ENCODE results near the gene KRTAP19-7.

The KRTAP19-7 gene, protein sequence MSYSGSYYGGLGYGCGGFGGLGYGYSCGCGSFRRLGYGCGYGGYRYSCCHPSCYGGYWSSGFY

DNA sequence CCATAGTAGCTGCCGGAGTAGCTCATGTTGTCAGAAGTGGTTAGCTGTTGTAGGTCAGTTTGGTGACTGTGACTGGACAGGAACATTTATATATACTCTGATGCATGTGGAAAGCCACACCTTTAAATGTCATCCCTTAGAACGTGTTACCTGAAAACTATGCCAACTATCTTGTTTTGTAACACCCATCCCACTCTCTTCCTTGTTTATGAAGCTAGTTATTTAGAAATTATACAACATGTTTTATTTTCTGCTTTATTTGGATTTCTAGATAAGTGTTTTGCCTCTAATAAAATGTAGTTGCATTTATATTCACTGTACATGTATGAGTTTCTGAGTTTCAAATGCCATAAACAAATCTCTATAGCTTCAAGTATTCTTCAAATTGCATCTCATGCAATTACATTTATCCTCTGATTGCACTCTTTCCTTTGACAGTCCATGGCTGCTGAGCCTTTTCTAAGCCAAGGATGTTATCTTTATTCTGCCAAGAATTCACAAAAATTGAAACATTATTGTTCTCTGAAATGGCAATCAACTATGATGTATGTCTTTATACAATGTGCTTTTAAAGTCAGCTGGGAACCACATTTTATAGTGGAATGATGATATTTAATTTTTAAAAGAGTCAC lies at the start of gene KRTAP19-7:
Gene KRTAP19-7, minus strand, starts transcription at position 51 of the 632 bp plus-strand sequence. Its CDS starts 25 bp downstream, at position 26.
- in situ Hi-C loops (cut with MboI; ENCODE audit: low sequenced_read_pairs): no loop called here

DNA sequence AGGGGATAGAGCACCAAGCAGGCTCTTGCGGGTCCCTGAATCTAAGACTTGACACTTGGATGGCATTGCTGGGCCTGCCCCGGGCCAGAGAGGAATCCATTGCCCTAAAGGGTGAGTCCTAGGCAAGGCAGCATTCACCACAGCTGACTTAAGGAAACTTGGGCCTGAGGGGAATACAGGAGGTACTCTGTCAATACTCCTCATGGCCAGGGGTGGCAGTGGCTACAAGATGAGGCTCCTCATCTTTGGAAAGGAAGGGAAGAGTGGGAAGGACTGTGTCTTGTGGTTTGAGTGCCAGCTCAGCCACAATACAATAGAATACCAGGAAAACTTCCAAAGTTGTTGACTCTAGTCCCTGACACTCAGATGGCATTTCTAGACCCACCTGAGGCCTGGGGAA lies 44.9 kb upstream of the KRTAP19-7 start:
- in situ Hi-C loops (cut with MboI; ENCODE audit: low sequenced_read_pairs): no loop called here

DNA sequence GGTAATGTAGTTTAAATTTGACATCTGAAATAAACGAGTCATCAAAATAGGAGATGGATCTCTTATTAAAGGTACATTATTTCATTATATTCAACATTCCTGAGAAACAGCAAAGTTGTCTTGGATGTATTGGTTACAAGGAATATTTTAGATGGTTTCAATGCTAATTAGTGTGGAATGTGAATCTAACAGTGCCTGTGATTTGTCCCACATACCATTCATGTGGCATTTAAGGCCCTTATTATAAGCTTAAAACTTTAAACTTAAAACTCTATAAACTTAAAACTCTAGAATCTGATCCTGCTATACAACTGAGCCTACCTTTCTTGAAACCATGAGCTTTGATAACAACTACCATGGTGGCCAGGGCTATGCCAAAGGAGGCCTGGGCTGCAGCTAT lies 39.7 kb upstream of the KRTAP19-7 start, which contains the start of gene KRTAP22-1:
Gene KRTAP22-1, plus strand, starts transcription at position 301 of the 400 bp plus-strand sequence.
- in situ Hi-C loops (cut with MboI; ENCODE audit: low sequenced_read_pairs): no loop called here

DNA sequence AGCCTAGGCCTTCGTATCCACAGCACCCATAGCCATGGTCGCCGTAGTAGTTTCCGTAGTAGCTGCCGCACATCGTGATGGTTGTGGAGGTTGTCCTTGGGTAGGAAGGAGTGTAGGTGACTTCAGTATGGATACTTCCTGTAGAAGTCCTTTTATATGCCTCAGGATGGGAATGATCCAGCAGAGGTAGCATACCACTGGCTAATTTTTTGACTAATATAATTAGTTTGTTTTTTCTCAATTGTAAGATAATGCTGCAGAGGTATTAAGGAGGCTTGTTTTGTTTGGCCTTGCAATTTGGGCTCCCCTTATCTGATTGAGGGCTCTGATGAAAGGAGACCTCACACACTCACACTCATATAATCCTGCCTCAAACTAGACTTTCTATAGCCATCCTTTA lies 37.7 kb upstream of the KRTAP19-7 start, which contains the start of gene KRTAP6-2:
Gene KRTAP6-2, minus strand, starts transcription at position 101 of the 400 bp plus-strand sequence. Its CDS starts 28 bp downstream, at position 73.
- in situ Hi-C loops (cut with MboI; ENCODE audit: low sequenced_read_pairs): no loop called here

DNA sequence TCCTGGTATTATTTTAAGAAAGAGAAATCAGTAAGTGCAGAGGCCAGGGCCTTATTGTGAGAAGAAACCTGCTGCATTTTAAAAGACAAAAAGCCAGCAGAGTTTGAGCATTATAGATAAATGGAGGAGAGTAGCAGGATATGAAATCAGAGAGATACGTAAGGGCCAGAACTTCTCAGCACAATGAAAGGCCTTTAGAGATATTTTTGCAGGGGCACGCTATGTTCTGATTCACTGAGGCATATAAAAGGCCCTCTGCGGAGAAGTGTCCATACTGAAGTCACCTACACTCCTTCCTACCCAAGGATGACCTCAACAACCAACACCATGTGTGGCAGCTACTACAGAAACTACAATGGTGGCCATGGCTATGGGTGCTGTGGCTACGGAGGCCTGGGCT lies 31.0 kb upstream of the KRTAP19-7 start, which contains the start of gene KRTAP6-3:
Gene KRTAP6-3, plus strand, starts transcription at position 301 of the 400 bp plus-strand sequence. Its CDS starts 6 bp downstream, at position 307.
- in situ Hi-C loops (cut with MboI; ENCODE audit: low sequenced_read_pairs): no loop called here

DNA sequence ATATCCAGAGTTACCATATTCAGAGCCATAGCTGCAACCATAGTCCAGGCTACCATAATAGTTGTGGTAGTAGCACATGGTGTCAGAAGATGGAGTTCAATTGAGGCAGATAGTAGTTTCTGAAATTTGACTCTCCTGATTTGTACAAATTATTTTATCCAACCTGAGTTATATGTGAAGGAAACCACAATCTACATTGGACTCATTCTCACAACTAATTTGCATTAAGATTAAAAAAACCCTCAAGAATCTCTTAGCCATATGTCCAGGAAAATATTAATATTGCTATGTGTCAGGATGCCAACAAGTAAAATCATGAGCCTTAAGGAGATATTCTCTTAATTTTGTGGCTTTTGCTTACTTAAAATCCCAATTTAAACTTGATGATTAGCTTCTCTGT lies 29.2 kb upstream of the KRTAP19-7 start, which contains the start of gene KRTAP22-2:
Gene KRTAP22-2, minus strand, starts transcription at position 101 of the 400 bp plus-strand sequence.
- in situ Hi-C loops (cut with MboI; ENCODE audit: low sequenced_read_pairs): no loop called here

DNA sequence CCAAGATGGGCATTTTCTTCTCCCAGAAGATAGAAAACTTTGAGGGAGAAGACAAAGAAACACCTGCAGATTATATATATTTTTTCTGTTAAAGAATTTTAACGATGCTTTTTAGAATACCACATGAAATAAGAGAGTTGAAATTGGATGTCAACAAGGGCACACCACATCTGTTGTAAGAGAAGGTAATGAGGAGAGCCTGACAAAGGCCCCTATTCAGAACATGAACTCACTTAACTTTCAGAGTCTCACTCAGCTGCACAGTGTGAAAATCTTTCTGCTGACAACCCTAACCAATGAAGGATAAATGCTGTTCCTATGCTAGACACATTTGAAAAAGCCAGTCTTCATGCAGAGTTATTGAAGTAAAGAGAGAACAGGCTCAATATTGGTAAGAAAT lies 21.8 kb upstream of the KRTAP19-7 start:
- in situ Hi-C loops (cut with MboI; ENCODE audit: low sequenced_read_pairs): no loop called here

DNA sequence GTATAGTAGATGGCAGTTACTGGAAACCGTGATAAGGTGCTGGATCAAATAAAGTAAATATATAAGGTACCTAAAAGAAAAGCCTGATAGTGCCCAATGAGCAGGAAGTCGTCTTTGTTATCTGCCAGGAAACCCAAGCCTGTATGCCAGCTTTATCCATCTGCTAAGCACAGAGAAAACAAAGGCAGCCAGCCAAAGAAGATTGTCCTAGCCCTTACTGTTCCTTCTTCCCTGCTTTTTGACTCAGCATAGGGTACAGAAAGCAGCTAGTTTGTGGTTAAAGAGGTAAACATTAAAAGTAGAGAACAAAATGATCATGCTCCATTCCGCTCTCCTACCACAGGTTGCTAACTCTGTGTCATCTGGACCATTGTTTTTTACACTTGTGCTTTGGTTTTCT lies 19.0 kb upstream of the KRTAP19-7 start:
- in situ Hi-C loops (cut with MboI; ENCODE audit: low sequenced_read_pairs): no loop called here

DNA sequence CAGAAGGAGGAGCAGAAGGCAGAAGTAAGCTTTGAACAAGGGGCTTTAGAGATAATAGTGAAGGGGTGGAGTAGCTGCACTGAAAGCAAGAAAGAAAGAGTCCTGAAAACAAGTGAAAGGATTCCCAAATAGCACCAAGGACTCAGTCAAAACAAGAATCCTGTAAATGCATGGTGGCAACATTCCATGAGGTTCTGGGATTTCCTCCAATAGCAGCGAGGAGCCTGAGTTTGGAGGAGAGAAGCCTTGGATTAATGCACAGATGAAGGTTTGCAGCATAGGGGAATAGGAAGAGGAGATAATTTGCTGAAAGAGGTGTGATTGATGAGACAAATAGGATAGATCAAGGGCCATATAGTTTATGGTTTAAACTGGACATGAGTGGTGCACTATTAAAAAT lies 18.2 kb upstream of the KRTAP19-7 start:
- in situ Hi-C loops (cut with MboI; ENCODE audit: low sequenced_read_pairs): no loop called here

DNA sequence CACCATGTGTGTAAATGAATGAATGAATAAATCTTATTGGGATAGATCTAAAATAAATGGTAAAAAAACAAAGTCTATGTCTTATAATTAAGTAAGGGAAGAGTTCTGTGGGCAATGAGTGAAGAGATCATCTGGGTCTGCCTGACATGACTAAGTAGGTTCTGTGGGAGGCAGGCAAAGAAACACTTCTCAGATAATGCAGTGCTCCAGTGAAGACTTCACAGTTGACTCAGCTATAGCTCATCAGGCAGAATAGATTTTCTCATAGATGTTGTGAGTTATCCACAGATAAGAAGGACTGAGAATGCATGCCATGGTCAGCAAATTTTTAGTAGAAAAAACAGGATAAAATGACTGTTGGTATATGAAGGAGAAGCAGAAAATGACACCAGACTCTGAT lies 16.7 kb upstream of the KRTAP19-7 start:
- in situ Hi-C loops (cut with MboI; ENCODE audit: low sequenced_read_pairs): no loop called here

DNA sequence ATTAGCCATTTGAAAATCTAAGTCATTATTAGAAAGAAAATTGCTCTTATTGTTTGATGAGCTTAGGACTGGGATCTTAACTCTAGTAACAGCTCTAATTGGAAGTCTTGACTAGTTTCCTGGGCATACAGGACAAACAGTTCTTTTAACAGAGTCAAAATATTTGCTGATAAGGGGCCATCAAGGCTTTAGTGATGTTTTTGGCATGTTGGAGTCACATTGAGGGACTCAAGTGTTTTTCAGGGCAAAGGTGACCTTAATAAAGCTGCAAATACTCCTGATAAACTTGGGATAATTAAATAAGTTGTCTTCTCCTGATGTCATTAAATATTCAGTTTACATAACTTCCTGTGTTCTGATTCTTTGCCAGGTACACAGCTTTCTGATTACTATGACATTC lies 6.5 kb upstream of the KRTAP19-7 start:
- in situ Hi-C loops (cut with MboI; ENCODE audit: low sequenced_read_pairs): no loop called here

DNA sequence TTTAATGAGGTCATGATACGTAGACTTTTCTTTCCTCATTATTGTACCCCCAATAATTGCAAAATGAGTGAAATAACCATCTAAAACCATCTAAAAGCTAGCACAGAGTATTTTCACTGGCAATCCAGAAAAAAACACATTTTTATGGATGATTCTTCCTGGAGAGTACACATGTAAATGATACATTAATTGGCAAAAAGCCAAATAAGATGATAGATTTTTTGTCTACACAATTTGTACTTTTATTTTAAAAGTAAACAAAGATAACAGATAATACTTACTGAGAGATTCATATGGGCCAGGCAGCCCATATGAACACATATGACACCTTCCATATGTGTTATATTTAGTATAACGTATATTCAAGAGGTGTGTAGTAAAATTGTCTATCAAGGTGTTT lies 2.5 kb upstream of the KRTAP19-7 start:
- in situ Hi-C loops (cut with MboI; ENCODE audit: low sequenced_read_pairs): no loop called here

DNA sequence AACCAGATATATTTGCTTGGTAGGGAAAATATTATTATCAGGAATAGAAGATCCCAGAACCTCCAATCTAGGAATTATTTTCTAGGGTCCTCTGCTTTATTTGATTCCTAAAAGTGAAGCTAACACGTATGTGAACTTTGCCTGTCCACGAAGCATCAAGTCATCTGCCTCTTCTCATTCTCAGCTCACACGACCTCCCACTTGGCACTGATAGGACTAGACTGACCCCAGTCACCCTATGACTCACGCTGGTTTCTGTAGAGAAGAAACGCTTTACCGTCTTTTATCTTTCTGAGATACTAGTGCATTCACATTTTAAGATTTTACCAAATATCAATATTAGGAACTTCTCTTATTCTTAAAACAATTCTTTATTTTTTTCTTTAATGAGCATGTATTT lies 2.0 kb upstream of the KRTAP19-7 start:
- in situ Hi-C loops (cut with MboI; ENCODE audit: low sequenced_read_pairs): no loop called here

DNA sequence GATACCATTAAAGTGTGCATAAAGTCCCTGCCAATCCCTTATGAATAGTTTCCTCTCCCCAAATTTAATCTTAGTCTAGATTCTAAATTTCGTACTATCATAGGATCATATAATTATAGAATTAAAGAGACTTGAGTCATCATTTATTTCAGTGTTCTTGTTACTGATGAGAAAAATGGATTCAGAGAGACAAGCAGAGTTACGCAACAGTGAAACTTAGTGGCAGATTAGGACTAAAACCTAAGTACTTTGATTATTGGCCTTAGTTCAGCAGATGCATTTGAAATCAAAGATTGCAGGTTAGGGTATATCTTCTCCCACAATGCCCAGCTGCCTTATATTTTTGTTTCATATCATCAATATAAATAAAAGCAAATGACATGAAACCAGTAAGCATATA lies 843 bp upstream of the KRTAP19-7 start:
- in situ Hi-C loops (cut with MboI; ENCODE audit: low sequenced_read_pairs): no loop called here

DNA sequence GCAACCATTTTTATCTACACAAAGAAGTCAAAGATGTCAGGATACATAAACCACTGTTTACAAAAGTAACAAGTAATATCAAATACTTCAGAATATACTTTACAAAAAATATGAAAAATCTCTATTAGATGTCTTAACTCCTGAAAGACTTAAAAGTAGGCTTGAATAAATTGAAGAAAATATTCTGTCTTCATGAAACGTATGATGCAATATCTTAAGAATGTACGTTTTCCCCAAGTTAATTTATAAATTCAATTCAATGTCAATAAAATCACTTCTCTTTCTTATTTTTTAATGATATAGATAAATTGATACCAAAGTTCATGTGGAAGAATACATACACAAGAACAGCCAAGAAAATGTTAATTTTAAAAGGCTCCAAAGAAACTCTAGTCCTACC lies 6.0 kb downstream of the KRTAP19-7 start:
- in situ Hi-C loops (cut with MboI; ENCODE audit: low sequenced_read_pairs): no loop called here

DNA sequence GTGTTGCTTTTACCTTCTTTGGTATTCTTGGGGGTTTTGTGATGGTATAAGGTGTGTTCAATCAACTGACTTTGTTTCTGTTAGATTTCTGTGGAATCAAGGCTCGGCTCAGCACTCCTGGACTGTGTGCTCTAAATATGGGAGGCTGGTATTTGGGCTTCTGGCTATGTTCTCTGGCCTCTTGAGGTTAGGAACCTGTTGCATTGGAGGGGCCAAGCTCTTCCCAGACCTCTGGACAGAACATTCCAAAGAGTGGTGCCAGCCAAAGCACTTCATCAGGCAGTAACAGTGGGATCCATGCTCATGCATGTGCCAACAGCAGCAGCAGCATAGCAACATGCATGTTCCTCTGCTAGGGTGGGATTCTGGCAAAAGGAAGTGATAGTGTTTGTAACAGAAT lies 8.3 kb downstream of the KRTAP19-7 start:
- in situ Hi-C loops (cut with MboI; ENCODE audit: low sequenced_read_pairs): no loop called here

DNA sequence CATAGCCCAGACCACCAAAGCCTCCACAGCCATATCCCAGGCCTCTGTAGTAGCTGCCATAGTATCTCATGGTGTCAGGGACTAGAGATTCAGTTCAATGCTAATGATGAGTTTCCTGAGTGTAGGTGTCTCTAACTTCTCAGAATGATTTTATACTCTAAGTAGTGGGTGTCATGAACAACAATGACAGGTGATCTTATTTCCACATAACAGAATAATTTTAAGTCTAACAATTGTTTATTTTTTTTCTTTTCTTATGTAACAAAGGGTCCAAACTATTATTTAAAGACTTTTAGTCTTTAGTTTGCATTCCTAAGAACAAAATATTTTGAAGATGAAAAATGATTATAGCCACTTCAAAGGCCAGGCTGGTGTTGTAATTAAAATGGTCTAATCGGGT lies 19.4 kb downstream of the KRTAP19-7 start, which contains the start of gene KRTAP19-6:
Gene KRTAP19-6, minus strand, starts transcription at position 101 of the 400 bp plus-strand sequence. Its CDS starts 31 bp downstream, at position 70.
- in situ Hi-C loops (cut with MboI; ENCODE audit: low sequenced_read_pairs): no loop called here

DNA sequence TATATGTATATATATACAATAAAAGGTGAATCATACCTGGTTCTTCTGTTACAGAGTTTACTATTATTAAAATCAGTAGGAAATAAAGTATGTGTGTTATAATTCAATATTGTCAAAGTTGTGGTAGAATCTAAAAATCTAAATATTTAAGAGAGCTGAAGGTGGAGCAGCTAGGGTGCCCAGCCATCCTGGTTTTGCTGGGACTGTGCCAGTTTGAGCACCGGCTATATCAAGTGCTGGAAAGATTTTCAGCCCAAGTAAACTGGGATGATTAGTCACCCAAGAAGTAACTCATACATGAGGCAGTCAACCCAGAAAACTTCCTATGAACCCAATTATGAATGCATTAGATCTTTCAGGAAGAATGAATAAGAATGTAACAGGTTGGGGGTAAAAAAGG lies 42.2 kb downstream of the KRTAP19-7 start:
- in situ Hi-C loops (cut with MboI; ENCODE audit: low sequenced_read_pairs): no loop called here

DNA sequence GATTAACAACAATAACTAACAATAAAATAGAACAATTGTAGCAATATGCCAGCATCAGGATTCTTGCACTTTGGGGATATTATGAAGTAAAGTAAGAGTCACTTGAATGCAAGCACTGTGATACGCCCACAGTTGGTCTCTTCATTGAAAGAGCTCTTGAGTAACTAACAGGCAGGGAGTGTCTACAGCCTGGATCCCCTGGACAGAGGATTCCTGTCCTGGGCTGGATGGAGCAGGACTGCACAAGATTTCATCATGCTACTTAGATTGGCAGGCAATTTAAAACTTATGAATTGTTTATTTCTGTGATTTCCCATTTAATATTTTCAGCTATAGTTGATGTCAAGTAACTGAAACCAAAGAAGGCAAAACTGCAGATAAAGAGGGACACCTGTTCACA lies 45.4 kb downstream of the KRTAP19-7 start:
- in situ Hi-C loops (cut with MboI; ENCODE audit: low sequenced_read_pairs): no loop called here
